ENCODE results near the gene SNX18.
A peak's percentile ranks its signal among the peaks of the same experiment; 100 is the strongest.

SNX18 gene

DNA sequence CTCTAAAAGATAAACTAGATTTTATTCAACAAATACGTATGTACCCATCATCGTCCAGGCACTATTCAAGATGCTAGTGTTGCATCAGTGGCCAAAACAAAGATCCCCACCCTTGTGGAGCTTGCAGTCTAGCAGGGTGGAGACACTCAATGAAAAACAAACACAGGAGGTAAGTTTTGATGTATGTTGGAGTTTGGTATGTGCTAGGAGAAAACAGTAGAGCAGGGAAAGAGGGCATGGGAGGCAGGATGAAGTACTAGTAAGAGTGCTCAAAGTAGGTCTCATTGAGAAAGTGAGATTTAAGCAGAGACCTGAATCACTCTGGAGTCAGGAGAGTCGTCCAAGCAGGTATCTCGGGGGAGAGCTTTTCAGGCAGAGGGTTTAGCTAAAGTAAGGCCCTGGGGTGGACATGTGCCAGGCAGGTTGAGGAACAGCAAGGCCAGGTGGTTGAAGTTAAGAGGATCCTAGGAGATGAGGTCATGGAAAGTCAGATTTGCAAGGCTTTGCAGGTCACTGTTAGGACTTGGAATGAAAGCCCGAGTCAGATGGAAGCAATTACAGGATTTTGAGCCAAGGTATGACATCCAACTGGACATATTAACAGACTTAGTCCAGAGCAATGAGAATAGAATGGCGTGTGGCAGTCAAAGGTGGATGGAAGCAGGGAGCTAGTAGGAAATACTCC is 9.2 kb downstream of the SNX18 start:
- H3K4me3 Mint-ChIP-seq, result no peak overlapping the region
- no peak overlapping the region for H3K27ac Mint-ChIP-seq
- H3K9me3 Mint-ChIP-seq, result no peaks in the 10 kb centered on the region
- DNase-seq, result no peak
- TF ChIP-seq, protein P1, sequence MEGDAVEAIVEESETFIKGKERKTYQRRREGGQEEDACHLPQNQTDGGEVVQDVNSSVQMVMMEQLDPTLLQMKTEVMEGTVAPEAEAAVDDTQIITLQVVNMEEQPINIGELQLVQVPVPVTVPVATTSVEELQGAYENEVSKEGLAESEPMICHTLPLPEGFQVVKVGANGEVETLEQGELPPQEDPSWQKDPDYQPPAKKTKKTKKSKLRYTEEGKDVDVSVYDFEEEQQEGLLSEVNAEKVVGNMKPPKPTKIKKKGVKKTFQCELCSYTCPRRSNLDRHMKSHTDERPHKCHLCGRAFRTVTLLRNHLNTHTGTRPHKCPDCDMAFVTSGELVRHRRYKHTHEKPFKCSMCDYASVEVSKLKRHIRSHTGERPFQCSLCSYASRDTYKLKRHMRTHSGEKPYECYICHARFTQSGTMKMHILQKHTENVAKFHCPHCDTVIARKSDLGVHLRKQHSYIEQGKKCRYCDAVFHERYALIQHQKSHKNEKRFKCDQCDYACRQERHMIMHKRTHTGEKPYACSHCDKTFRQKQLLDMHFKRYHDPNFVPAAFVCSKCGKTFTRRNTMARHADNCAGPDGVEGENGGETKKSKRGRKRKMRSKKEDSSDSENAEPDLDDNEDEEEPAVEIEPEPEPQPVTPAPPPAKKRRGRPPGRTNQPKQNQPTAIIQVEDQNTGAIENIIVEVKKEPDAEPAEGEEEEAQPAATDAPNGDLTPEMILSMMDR (IDR thresholded peaks at IDR 0.05), result no peak
- peaks cover 33% of the 10 kb centered on the region for H3K4me1 Mint-ChIP-seq
- H3K36me3 Mint-ChIP-seq (ENCODE audit: low read depth), result peaks cover 19% of the 10 kb centered on the region
- no peaks in the 10 kb centered on the region for H3K27me3 Mint-ChIP-seq (ENCODE audit: low read depth, poor library complexity)

DNA sequence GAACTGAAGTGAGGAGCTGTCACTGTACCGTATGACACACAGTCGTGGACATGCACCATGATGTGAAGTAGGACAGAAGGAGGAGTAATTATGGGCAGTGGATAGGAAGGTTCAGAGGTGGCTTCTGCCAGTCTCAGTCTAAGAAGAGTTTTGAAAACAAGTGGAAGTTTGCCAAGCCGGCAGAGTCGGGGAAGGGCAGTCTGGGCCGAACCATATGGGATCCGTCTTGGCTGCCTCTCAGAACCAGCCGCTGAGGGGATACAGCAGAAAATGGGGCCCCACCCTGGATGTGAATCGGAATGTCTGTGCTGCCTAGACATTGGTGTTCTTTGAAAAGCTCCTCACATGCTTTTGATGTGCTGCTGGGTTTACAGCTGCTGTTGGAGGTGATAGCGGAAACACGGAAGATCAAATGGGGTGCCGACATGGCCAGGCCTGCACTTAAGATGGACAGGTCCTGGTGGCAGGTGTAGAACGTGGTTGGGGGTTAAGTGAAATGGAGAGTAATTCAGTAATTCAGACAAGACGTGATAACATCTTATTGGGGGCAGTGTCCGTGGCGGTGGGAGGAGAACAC is 11.2 kb downstream of the SNX18 start:
- H3K36me3 Mint-ChIP-seq (ENCODE audit: low read depth), result peaks cover 8% of the 10 kb centered on the region
- H3K27me3 Mint-ChIP-seq (ENCODE audit: low read depth, poor library complexity), result no peaks in the 10 kb centered on the region
- H3K4me3 Mint-ChIP-seq, result no peak overlapping the region

DNA sequence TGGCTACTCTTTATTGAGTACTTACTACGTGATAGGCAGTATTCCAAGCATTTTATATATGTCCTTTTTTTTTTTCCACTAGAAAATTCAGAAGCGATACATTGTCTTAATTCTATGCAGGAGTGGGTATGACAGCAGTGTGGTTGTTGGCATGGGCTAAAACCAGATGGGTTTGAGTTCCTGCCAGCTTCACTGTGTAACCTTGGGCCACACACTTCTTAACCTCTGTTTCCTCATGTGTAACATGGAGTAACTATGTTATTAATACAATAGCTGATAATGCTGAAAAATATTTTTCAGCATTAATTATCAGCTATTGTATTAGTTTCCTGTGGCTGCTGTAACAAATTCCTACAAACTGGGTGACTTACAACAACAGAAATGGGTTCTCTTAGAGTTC is 12.0 kb downstream of the SNX18 start:
- Mint-ChIP-seq H3K36me3 (ENCODE audit: low read depth) (peaks cover 1% of the 10 kb centered on the region), H3K27ac (no peak overlapping the region), H3K27me3 (ENCODE audit: low read depth, poor library complexity) (no peaks in the 10 kb centered on the region), H3K9me3 (no peaks in the 10 kb centered on the region), H3K4me3 (no peak overlapping the region), H3K4me1 (peaks cover 21% of the 10 kb centered on the region)
- no peak for DNase-seq
- TF ChIP-seq, protein P1 (IDR thresholded peaks at IDR 0.05), result no peak

More for the DNA sequence above, 11.2 kb downstream of the SNX18 start:
- H3K9me3 Mint-ChIP-seq, result no peaks in the 10 kb centered on the region
- no peak overlapping the region for H3K27ac Mint-ChIP-seq
- TF ChIP-seq, protein P1 (IDR thresholded peaks at IDR 0.05), result no peak
- DNase-seq, result no peak
- H3K4me1 Mint-ChIP-seq, result peaks cover 20% of the 10 kb centered on the region

DNA sequence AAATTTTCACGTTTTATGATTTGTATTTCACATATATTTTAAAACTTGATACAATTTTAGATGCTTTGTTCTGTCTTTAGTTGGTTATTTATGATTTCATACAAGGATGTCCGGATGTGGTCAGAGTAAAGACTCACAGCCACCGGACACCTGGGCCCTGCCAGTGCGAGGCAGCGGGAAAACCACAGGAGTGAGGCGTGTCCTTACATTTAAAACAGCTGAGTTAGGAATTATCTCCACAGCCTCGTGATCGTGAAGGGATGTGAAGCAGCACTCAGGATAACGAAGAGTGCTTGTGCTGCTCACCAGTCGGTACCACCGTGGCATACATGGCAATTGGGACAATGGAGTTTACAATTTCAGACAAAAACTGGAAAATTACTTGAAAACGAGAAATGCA is 14.0 kb downstream of the SNX18 start:
- peaks cover 5% of the 10 kb centered on the region for H3K36me3 Mint-ChIP-seq (ENCODE audit: low read depth)
- H3K27ac Mint-ChIP-seq, result peak overlapping the region; percentile 57
- DNase-seq, result no peak
- no peaks in the 10 kb centered on the region for H3K9me3 Mint-ChIP-seq
- H3K4me3 Mint-ChIP-seq, result no peak overlapping the region
- H3K27me3 Mint-ChIP-seq (ENCODE audit: low read depth, poor library complexity), result no peaks in the 10 kb centered on the region
- TF ChIP-seq, protein P1 (IDR thresholded peaks at IDR 0.05), result no peak
- peaks cover 21% of the 10 kb centered on the region for H3K4me1 Mint-ChIP-seq

DNA sequence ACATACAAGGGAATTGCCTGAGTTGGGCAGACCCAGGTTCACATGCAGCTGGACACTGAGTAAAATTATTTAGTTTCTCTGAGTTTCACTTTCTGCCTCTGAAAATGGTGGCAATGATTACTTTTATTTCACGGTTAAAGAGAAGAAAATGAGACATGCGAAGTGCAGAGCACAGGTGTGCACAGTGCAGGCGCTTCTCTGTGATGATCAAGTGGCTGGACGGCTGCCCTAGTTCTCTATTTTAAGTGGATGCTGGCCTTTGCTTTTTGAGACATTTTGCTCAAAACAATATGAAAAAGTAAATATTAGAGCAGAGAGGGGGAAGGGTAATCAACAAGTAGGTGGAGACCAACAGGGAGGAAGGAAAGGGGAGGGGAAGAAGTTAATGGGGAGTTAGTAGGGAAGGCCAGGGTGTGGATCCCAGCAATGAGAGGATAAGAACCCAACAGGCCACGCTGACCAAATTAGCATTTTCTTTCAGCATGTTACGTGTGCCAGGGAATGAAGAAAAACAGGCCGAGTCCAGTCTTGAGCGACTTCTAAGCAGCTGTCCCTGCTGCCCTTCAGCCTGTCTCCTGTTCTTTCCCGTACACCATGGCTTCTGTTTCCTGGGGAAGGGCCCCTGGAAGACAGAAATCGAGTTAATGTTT is 16.1 kb downstream of the SNX18 start:
- H3K4me3 Mint-ChIP-seq, result no peak overlapping the region
- H3K27ac Mint-ChIP-seq, result peak overlapping the region; percentile 20
- TF ChIP-seq, protein P1 (IDR thresholded peaks at IDR 0.05), result no peak
- peaks cover 21% of the 10 kb centered on the region for H3K4me1 Mint-ChIP-seq
- H3K27me3 Mint-ChIP-seq (ENCODE audit: low read depth, poor library complexity), result no peaks in the 10 kb centered on the region
- H3K9me3 Mint-ChIP-seq, result peaks cover 3% of the 10 kb centered on the region
- peaks cover 14% of the 10 kb centered on the region for H3K36me3 Mint-ChIP-seq (ENCODE audit: low read depth)
- no peak for DNase-seq

Measured in nephron progenitor cell (in vitro differentiated cells).